ENCODE results near the gene PDE4B.

GRCh38 chr1:66309006-66309741, 516.5 kb downstream of the PDE4B start:
- TF ChIP-seq, protein P1, sequence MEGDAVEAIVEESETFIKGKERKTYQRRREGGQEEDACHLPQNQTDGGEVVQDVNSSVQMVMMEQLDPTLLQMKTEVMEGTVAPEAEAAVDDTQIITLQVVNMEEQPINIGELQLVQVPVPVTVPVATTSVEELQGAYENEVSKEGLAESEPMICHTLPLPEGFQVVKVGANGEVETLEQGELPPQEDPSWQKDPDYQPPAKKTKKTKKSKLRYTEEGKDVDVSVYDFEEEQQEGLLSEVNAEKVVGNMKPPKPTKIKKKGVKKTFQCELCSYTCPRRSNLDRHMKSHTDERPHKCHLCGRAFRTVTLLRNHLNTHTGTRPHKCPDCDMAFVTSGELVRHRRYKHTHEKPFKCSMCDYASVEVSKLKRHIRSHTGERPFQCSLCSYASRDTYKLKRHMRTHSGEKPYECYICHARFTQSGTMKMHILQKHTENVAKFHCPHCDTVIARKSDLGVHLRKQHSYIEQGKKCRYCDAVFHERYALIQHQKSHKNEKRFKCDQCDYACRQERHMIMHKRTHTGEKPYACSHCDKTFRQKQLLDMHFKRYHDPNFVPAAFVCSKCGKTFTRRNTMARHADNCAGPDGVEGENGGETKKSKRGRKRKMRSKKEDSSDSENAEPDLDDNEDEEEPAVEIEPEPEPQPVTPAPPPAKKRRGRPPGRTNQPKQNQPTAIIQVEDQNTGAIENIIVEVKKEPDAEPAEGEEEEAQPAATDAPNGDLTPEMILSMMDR (conservative IDR thresholded peaks at IDR 0.05; ENCODE audit: low read length), result no peak
- TF ChIP-seq EZH2phosphoT487 (IDR thresholded peaks at IDR 0.05; ENCODE audit: borderline replicate concordance), result no peak

Data from Loucy (cell line).